OCI-LY1 (cell line): ENCODE measurements around the gene DUSP22.

Experiments
- H2AFZ ChIP-seq: fragments of 200-600 bp; sonication (generic), shearing (Covaris generic); 2 replicates; pipeline ENCODE4 v1.6.0; 2014; ENCODE audit warnings: antibody characterized with exemption, mild to moderate bottlenecking, low read length
- H3F3A ChIP-seq: fragments of 200-600 bp; sonication (generic), shearing (Covaris generic); 2 replicates; pipeline ENCODE4 v1.6.0; 2014; ENCODE audit warnings: mild to moderate bottlenecking, antibody characterized with exemption, low read length, moderate library complexity; ENCODE audit not compliant: insufficient read depth
- H3K27ac ChIP-seq: fragments of 200-600 bp; sonication (generic); 2 replicates; pipeline ENCODE4 v1.5.1; 2014; ENCODE audit warnings: low read length, mixed run types, mild to moderate bottlenecking, low read depth; ENCODE audit not compliant: poor library complexity, severe bottlenecking
- H3K27me3 ChIP-seq: fragments of 200-600 bp; sonication (generic); 2 replicates; pipeline ENCODE4 v1.6.0; 2014; ENCODE audit warnings: antibody characterized with exemption, mild to moderate bottlenecking, low read length, moderate library complexity; ENCODE audit not compliant: insufficient read depth
- H3K36me3 ChIP-seq: fragments of 200-600 bp; sonication (generic); 2 replicates; pipeline ENCODE4 v1.6.1; 2014; ENCODE audit warnings: mild to moderate bottlenecking, antibody characterized with exemption, low read length, moderate library complexity, mixed read lengths; ENCODE audit not compliant: insufficient read depth
- H3K4me1 ChIP-seq: fragments of 200-600 bp; sonication (generic); 2 replicates; pipeline ENCODE4 v1.5.1; 2014; ENCODE audit warnings: mild to moderate bottlenecking, low read length, moderate library complexity; ENCODE audit not compliant: insufficient read depth, severe bottlenecking
- H3K4me2 ChIP-seq: fragments of 200-600 bp; sonication (generic), shearing (Covaris generic); 2 replicates; pipeline ENCODE4 v1.6.1; 2014; ENCODE audit warnings: low read length
- H3K4me3 ChIP-seq: fragments of 200-600 bp; sonication (generic); 2 replicates; pipeline ENCODE4 v1.5.1; 2014; ENCODE audit warnings: low read length, low read depth, mild to moderate bottlenecking, mixed read lengths; ENCODE audit not compliant: poor library complexity, severe bottlenecking
- H3K79me2 ChIP-seq: fragments of 200-600 bp; shearing (Covaris generic); 2 replicates; pipeline ENCODE4 v1.6.1; 2016; ENCODE audit warnings: mixed run types, low read length, mixed read lengths; ENCODE audit not compliant: insufficient read depth
- H3K9ac ChIP-seq: fragments of 200-600 bp; sonication (generic), shearing (Covaris generic); 2 replicates; pipeline ENCODE4 v1.6.1; 2014; ENCODE audit warnings: mild to moderate bottlenecking, low read length, mixed read lengths
- H3K9me2 ChIP-seq: fragments of 200-600 bp; sonication (generic), shearing (Covaris generic); 2 replicates; pipeline ENCODE4 v1.6.1; 2014; ENCODE audit warnings: low read depth, mild to moderate bottlenecking, low read length, mixed read lengths
- H3K9me3 ChIP-seq: fragments of 200-600 bp; shearing (Covaris generic); 2 replicates; pipeline ENCODE4 v1.6.1; 2014; ENCODE audit warnings: low read length, mixed read lengths
- H4K20me1 ChIP-seq: fragments of 200-600 bp; sonication (generic), shearing (Covaris generic); 2 replicates; pipeline ENCODE4 v1.6.0; 2016; ENCODE audit warnings: mild to moderate bottlenecking, low read length; ENCODE audit not compliant: insufficient read depth
- EZH2 ChIP-seq: fragments of 200-600 bp; sonication (generic), shearing (Covaris generic); IDR thresholded peaks from 2 replicates; pipeline ENCODE4 v1.8.0; 2017; ENCODE audit warnings: borderline replicate concordance, mixed run types, mild to moderate bottlenecking, antibody characterized with exemption, low read length, moderate library complexity, mixed read lengths
- TF ChIP-seq, protein P1 (sequence below): fragments of 200-600 bp; sonication (generic), shearing (Covaris generic); IDR thresholded peaks from 2 replicates; pipeline ENCODE4 v1.5.1; 2017; ENCODE audit warnings: mild to moderate bottlenecking, antibody characterized with exemption, low read length, moderate library complexity, mixed read lengths

DUSP22 gene

GRCh38 chr6:256169-256568 is 36.1 kb upstream of the DUSP22 start:
- Histone ChIP-seq H3K9ac (no peak overlapping the region), H3K4me2 (no peak overlapping the region), H2AFZ (peak overlapping the region; percentile 16; the same call in 1 of the 2 replicates), H3K36me3 (no peaks in the 10 kb centered on the region), H3K27me3 (no peaks in the 10 kb centered on the region), H3F3A (no peaks in the 10 kb centered on the region), H3K9me2 (no peaks in the 10 kb centered on the region), H3K79me2 (no peaks in the 10 kb centered on the region), H3K27ac (no peak overlapping the region), H3K4me1 (peaks cover 7% of the 10 kb centered on the region), H3K9me3 (no peaks in the 10 kb centered on the region), H3K4me3 (no peak overlapping the region), H4K20me1 (no peaks in the 10 kb centered on the region)
- TF ChIP-seq, protein P1, sequence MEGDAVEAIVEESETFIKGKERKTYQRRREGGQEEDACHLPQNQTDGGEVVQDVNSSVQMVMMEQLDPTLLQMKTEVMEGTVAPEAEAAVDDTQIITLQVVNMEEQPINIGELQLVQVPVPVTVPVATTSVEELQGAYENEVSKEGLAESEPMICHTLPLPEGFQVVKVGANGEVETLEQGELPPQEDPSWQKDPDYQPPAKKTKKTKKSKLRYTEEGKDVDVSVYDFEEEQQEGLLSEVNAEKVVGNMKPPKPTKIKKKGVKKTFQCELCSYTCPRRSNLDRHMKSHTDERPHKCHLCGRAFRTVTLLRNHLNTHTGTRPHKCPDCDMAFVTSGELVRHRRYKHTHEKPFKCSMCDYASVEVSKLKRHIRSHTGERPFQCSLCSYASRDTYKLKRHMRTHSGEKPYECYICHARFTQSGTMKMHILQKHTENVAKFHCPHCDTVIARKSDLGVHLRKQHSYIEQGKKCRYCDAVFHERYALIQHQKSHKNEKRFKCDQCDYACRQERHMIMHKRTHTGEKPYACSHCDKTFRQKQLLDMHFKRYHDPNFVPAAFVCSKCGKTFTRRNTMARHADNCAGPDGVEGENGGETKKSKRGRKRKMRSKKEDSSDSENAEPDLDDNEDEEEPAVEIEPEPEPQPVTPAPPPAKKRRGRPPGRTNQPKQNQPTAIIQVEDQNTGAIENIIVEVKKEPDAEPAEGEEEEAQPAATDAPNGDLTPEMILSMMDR: no peak
- TF ChIP-seq EZH2: no peak

GRCh38 chr6:257031-257725 is 35.1 kb upstream of the DUSP22 start:
- Histone ChIP-seq H4K20me1 (no peaks in the 10 kb centered on the region), H3K9ac (no peak overlapping the region), H3K4me1 (peaks cover 7% of the 10 kb centered on the region), H3K27ac (no peak overlapping the region), H3K27me3 (no peaks in the 10 kb centered on the region), H2AFZ (no peak overlapping the region), H3K4me2 (no peak overlapping the region), H3F3A (no peaks in the 10 kb centered on the region), H3K36me3 (no peaks in the 10 kb centered on the region), H3K9me2 (no peaks in the 10 kb centered on the region), H3K79me2 (no peaks in the 10 kb centered on the region), H3K4me3 (no peak overlapping the region), H3K9me3 (no peaks in the 10 kb centered on the region)
- TF ChIP-seq, protein P1: no peak
- no peak for TF ChIP-seq EZH2

DNA sequence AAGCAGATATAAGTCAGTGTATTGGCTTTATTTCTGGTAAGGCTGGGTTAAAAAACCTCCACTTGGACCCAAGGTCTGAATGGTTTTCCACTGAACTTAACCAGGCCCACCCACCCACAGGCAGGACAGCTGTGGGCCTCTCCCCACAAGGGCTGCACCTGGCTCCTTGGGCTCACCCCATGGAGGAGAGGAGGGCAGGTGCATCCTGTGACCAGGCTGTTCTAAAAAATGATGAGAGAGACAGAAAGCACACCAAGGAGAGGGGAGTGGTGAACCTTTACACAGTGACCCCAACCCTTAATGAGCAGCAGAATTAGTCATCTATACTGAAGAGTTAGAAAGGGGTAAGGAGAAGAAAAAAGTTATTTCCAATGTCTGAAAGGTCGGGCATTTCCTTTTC is 34.5 kb upstream of the DUSP22 start:
- TF ChIP-seq EZH2: no peak
- TF ChIP-seq, protein P1: no peak
- H3K4me3 ChIP-seq: no peak overlapping the region
- no peaks in the 10 kb centered on the region for H3K79me2 ChIP-seq
- H3K4me2 ChIP-seq: no peak overlapping the region
- H4K20me1 ChIP-seq: no peaks in the 10 kb centered on the region
- peaks cover 7% of the 10 kb centered on the region for H3K4me1 ChIP-seq
- H3K36me3 ChIP-seq: no peaks in the 10 kb centered on the region
- H3K27ac ChIP-seq: no peak overlapping the region
- no peaks in the 10 kb centered on the region for H3K9me2 ChIP-seq
- H2AFZ ChIP-seq: no peak overlapping the region
- no peak overlapping the region for H3K9ac ChIP-seq
- H3K27me3 ChIP-seq: no peaks in the 10 kb centered on the region
- H3K9me3 ChIP-seq: no peaks in the 10 kb centered on the region
- H3F3A ChIP-seq: no peaks in the 10 kb centered on the region
